Lower lobe of right lung (tissue), 2 donors: Measurements from ENCODE around the gene AK9. TPM values are rescaled to one million over a fixed set of nuclear protein-coding genes. Genes with fewer than 3 reads are reported as not detected.

ENCODE experiments used
- ATAC-seq, 2 donors: fragments of 200-7000 bp; cut with Tn5 transposase; one replicate each; pipeline ENCODE4 v1.9.1; 2020 to 2022; ENCODE audit warnings: mild to moderate bottlenecking in 2 of 2, moderate library complexity in 2 of 2
- DNase-seq: peaks from one replicate; pipeline ENCODE4 v3.0.0-alpha.2; 2020
- H3K27ac ChIP-seq: fragments of 200-600 bp; one replicate; pipeline ENCODE4 v1.8.0; 2022
- H3K27me3 ChIP-seq: fragments of 200-600 bp; one replicate; pipeline ENCODE4 v1.8.0; 2022; ENCODE audit warnings: low read depth
- H3K36me3 ChIP-seq: fragments of 200-600 bp; one replicate; pipeline ENCODE4 v1.8.0; 2022; ENCODE audit warnings: mild to moderate bottlenecking
- H3K4me1 ChIP-seq: fragments of 200-600 bp; one replicate; pipeline ENCODE4 v1.8.0; 2022
- H3K4me3 ChIP-seq: fragments of 200-600 bp; one replicate; pipeline ENCODE4 v1.8.0; 2022; ENCODE audit warnings: mild to moderate bottlenecking
- H3K9me3 ChIP-seq: fragments of 200-600 bp; one replicate; pipeline ENCODE4 v1.8.0; 2022
- CTCF ChIP-seq: fragments of 200-600 bp; IDR thresholded peaks from one replicate; pipeline ENCODE4 v1.8.0; 2022; ENCODE audit warnings: antibody characterized with exemption, mild to moderate bottlenecking
- intact Hi-C: fragments of 100-400 bp; cut with DNase I; formaldehyde crosslinking; loops from one replicate; pipeline ENCODE4 v1.11.0; 2022
- long read RNA-seq: library from polyadenylated mRNA; unstranded; transcript quantifications from one replicate; pipeline ENCODE4 v2.0.0, GENCODE V29; 2021
- total RNA-seq: library from RNA; stranded (reverse); fragmentation: NEBNext Ultra II Directional; extraction: Animal tissue kit (Norgen Biotek cat#: 25700); gene quantifications from one replicate; pipeline ENCODE4 v1.2.1, GENCODE V29; 2021
- donor health status: DM: no; HTN: yes; CAD: no; lungs with severe emphysema.

Gene AK9
- 13.9 TPM for total RNA-seq
- long read RNA-seq, partial matches to known transcripts = 7 of 15 reads
- long read RNA-seq, other reads (novel, unspliced or antisense) = 6 of 15 reads

GRCh38 chr6:109690737-109691621, at the start of gene AK9, which contains the start of gene FIG4:
AK9 (minus strand) TSS chr6:109691202; CDS start chr6:109675745, 15,457 bp downstream.
FIG4 (plus strand) TSS chr6:109691296; CDS start chr6:109691436, 140 bp downstream.
- Histone ChIP-seq H3K9me3 (no peaks in the 10 kb centered on the region), H3K27ac (peak within 1 kb of the TSS; percentile 85), H3K27me3 (no peaks in the 10 kb centered on the region), H3K4me3 (peak within 1 kb of the TSS; percentile 87), H3K36me3 (no peaks in the 10 kb centered on the region), H3K4me1 (peaks cover 27% of the 10 kb centered on the region)
- ATAC-seq = peak; percentile 99
- peak; percentile 96 for DNase-seq
- peak; percentile 23 for TF ChIP-seq CTCF
- intact Hi-C loops = no loop called here

- H3K9me3 ChIP-seq = no peaks in the 10 kb centered on the region
- no peak overlapping the region for H3K4me3 ChIP-seq
- H3K4me1 ChIP-seq = no peaks in the 10 kb centered on the region
- ATAC-seq (peak in 1 of 2 donors; percentile 48), DNase-seq (peak; percentile 50)
- peaks cover 32% of the 10 kb centered on the region for H3K36me3 ChIP-seq
- TF ChIP-seq CTCF = no peak
- H3K27me3 ChIP-seq = no peaks in the 10 kb centered on the region
- intact Hi-C loops = no loop called here
- H3K27ac ChIP-seq = no peak overlapping the region
Observed at GRCh38 chr6:109740787-109741186, 49.8 kb upstream of the AK9 start.

- TF ChIP-seq CTCF = no peak
- ATAC-seq (no peak), DNase-seq (no peak)
- H3K27me3 ChIP-seq = no peaks in the 10 kb centered on the region
- no peak overlapping the region for H3K27ac ChIP-seq
- intact Hi-C loops = no loop called here
- no peaks in the 10 kb centered on the region for H3K9me3 ChIP-seq
- peaks cover 41% of the 10 kb centered on the region for H3K36me3 ChIP-seq
- no peaks in the 10 kb centered on the region for H3K4me1 ChIP-seq
- no peak overlapping the region for H3K4me3 ChIP-seq
Observed at GRCh38 chr6:109739686-109740085, 48.7 kb upstream of the AK9 start.

- H3K27ac ChIP-seq = no peak overlapping the region
- H3K27me3 ChIP-seq = no peaks in the 10 kb centered on the region
- intact Hi-C loops = no loop called here
- no peak overlapping the region for H3K4me3 ChIP-seq
- H3K36me3 ChIP-seq = peaks cover 35% of the 10 kb centered on the region
- ATAC-seq = no peak
- no peak for DNase-seq
- no peak for TF ChIP-seq CTCF
- H3K4me1 ChIP-seq = no peaks in the 10 kb centered on the region
- no peaks in the 10 kb centered on the region for H3K9me3 ChIP-seq
Observed at GRCh38 chr6:109738667-109739066, 47.7 kb upstream of the AK9 start.

GRCh38 chr6:109738255-109738654, 47.3 kb upstream of the AK9 start:
- Histone ChIP-seq H3K4me1 (no peaks in the 10 kb centered on the region), H3K27ac (no peak overlapping the region), H3K27me3 (no peaks in the 10 kb centered on the region), H3K9me3 (no peaks in the 10 kb centered on the region), H3K36me3 (peaks cover 35% of the 10 kb centered on the region), H3K4me3 (no peak overlapping the region)
- no peak for TF ChIP-seq CTCF
- intact Hi-C loops = no loop called here
- ATAC-seq (no peak), DNase-seq (no peak)
